Measurements from ENCODE around the gene GNAS-AS1.

The GNAS-AS1 gene

GRCh38 chr20:58787211-58788005, 63.3 kb downstream of the GNAS-AS1 start:
- in situ Hi-C loops (cut with HindIII; ENCODE audit: low sequenced_read_pairs): no loop called here

- in situ Hi-C loops (cut with HindIII; ENCODE audit: low sequenced_read_pairs): no loop called here
Measured at GRCh38 chr20:58784321-58785074, 66.2 kb downstream of the GNAS-AS1 start.

GRCh38 chr20:58783511-58784011, 67.1 kb downstream of the GNAS-AS1 start:
- in situ Hi-C loops (cut with HindIII; ENCODE audit: low sequenced_read_pairs): no loop called here

- in situ Hi-C loops (cut with HindIII; ENCODE audit: low sequenced_read_pairs): no loop called here
Measured at GRCh38 chr20:58781138-58781537, 69.6 kb downstream of the GNAS-AS1 start.

- in situ Hi-C loops (cut with HindIII; ENCODE audit: low sequenced_read_pairs): loop anchor here (5.0 kb wide), 1 partner anchor 36 kb away; no protein-coding TSS in a partner anchor
Measured at GRCh38 chr20:58778760-58779159, 71.9 kb downstream of the GNAS-AS1 start.

- in situ Hi-C loops (cut with HindIII; ENCODE audit: low sequenced_read_pairs): loop anchor here (5.0 kb wide), 1 partner anchor 35 kb away; no protein-coding TSS in a partner anchor
Measured at GRCh38 chr20:58777657-58778056, 73.0 kb downstream of the GNAS-AS1 start.

- in situ Hi-C loops (cut with HindIII; ENCODE audit: low sequenced_read_pairs): loop anchor here (5.0 kb wide), 1 partner anchor 34 kb away; no protein-coding TSS in a partner anchor
Measured at GRCh38 chr20:58776109-58776508, 74.6 kb downstream of the GNAS-AS1 start.

GRCh38 chr20:58775371-58775770, 75.3 kb downstream of the GNAS-AS1 start:
- in situ Hi-C loops (cut with HindIII; ENCODE audit: low sequenced_read_pairs): loop anchor here (5.0 kb wide), 1 partner anchor 33 kb away; no protein-coding TSS in a partner anchor

- in situ Hi-C loops (cut with HindIII; ENCODE audit: low sequenced_read_pairs): loop anchor here (5.0 kb wide), 1 partner anchor 32 kb away; no protein-coding TSS in a partner anchor
Measured at GRCh38 chr20:58774667-58775263, 75.9 kb downstream of the GNAS-AS1 start.

- in situ Hi-C loops (cut with HindIII; ENCODE audit: low sequenced_read_pairs): no loop called here
Measured at GRCh38 chr20:58774214-58774613, 76.5 kb downstream of the GNAS-AS1 start.

GRCh38 chr20:58772786-58773185, 77.9 kb downstream of the GNAS-AS1 start:
- in situ Hi-C loops (cut with HindIII; ENCODE audit: low sequenced_read_pairs): no loop called here
